Fibroblast of lung (primary cell): ENCODE measurements around the gene NSMF. TPM values are rescaled to one million over a fixed set of nuclear protein-coding genes. Genes with fewer than 3 reads are reported as not detected.
A peak's percentile ranks its signal among the peaks of the same experiment; 100 is the strongest.

Experiments
- DNase-seq, 2 donors: peaks; one replicate each; pipeline versions ENCODE4 v3.0.0 to v3.0.0-alpha.2; 2010; ENCODE audit warnings: low read depth in 2 of 2
- H2AFZ ChIP-seq: 2 replicates; pipeline ENCODE4 v1.5.1; 2012; ENCODE audit warnings: low read length, control low read depth, inconsistent platforms
- H3K27ac ChIP-seq: 2 replicates; pipeline ENCODE4 v1.5.1; 2011; ENCODE audit warnings: low read length, control low read depth; ENCODE audit not compliant: insufficient read depth
- H3K27me3 ChIP-seq: 2 replicates; pipeline ENCODE4 v1.5.1; 2011; ENCODE audit warnings: mild to moderate bottlenecking, low read length; ENCODE audit not compliant: control insufficient read depth, insufficient read depth
- H3K36me3 ChIP-seq: 2 replicates; pipeline ENCODE4 v1.5.1; 2011; ENCODE audit warnings: low read length; ENCODE audit not compliant: control insufficient read depth, insufficient read depth
- H3K4me1 ChIP-seq: 2 replicates; pipeline ENCODE4 v1.5.1; 2011; ENCODE audit warnings: low read length; ENCODE audit not compliant: control insufficient read depth, insufficient read depth; ENCODE audit errors: extremely low read depth
- H3K4me2 ChIP-seq: 2 replicates; pipeline ENCODE4 v1.5.1; 2011; ENCODE audit warnings: low read length, control low read depth; ENCODE audit not compliant: insufficient read depth; ENCODE audit errors: extremely low read depth
- H3K4me3 ChIP-seq, 4 experiments: fragments of 200-600 bp in 1 of 4; sonication (generic) in 1 of 4; replicated peaks in 1 of 4; 2 replicates each; pipeline ENCODE4 v1.5.1; 2011 to 2016; ENCODE audit warnings: low read length in 4 of 4, low read depth in 3 of 4, mild to moderate bottlenecking in 3 of 4, control low read depth in 2 of 4, inconsistent platforms in 1 of 4, mixed read lengths in 1 of 4; ENCODE audit not compliant: insufficient read depth in 1 of 4; ENCODE audit errors: control extremely low read depth in 1 of 4
- H3K79me2 ChIP-seq: 2 replicates; pipeline ENCODE4 v1.5.1; 2012; ENCODE audit warnings: mild to moderate bottlenecking, low read length, inconsistent platforms; ENCODE audit not compliant: control insufficient read depth, insufficient read depth
- H3K9ac ChIP-seq: 2 replicates; pipeline ENCODE4 v1.5.1; 2011; ENCODE audit warnings: mild to moderate bottlenecking, low read length, control low read depth; ENCODE audit not compliant: insufficient read depth
- H3K9me3 ChIP-seq: 2 replicates; pipeline ENCODE4 v1.5.1; 2012; ENCODE audit warnings: low read depth, low read length; ENCODE audit not compliant: control insufficient read depth, insufficient read depth
- H4K20me1 ChIP-seq: 2 replicates; pipeline ENCODE4 v1.5.1; 2011; ENCODE audit warnings: low read length; ENCODE audit not compliant: control insufficient read depth, insufficient read depth; ENCODE audit errors: extremely low read depth
- EZH2 ChIP-seq: IDR thresholded peaks from 2 replicates; pipeline ENCODE4 v1.5.1; 2012; ENCODE audit warnings: low read length, control low read depth, mild to moderate bottlenecking; ENCODE audit errors: missing control alignments
- polyA plus RNA-seq, 2 donors: library from polyadenylated mRNA; depleted of rRNA in 1 of 2; stranded (reverse) in 1 of 2; unstranded in 1 of 2; fragments of >200 nt; gene quantifications; 2 replicates each; pipeline ENCODE4 v1.2.1, GENCODE V29; 2011 to 2012; ENCODE audit warnings: missing spikeins in 1 of 2
- total RNA-seq: library from RNA; depleted of rRNA; stranded (reverse); fragments of >200 nt; gene quantifications from 2 replicates; pipeline ENCODE4 v1.2.1, GENCODE V29; 2014
- TF ChIP-seq, protein P1 (sequence below), 2 donors: IDR thresholded peaks in 1 of 2; conservative IDR thresholded peaks in 1 of 2; 1 replicate in 1 of 2; 2 replicates in 1 of 2; pipeline ENCODE4 v1.5.1; 2011 to 2012; ENCODE audit warnings: low read length in 2 of 2, control low read depth in 1 of 2, inconsistent platforms in 1 of 2, low read depth in 1 of 2, mild to moderate bottlenecking in 1 of 2

Gene NSMF
- total and polyA plus RNA-seq, 2 donors (not counting 1 experiment from before 2014, with no cell fraction given): 13.4 to 15.0 TPM

GRCh38 chr9:137493364-137494103 lies 34.4 kb upstream of the NSMF start:
- no peak overlapping the region for H3K27ac ChIP-seq
- H3K36me3 ChIP-seq: no peaks in the 10 kb centered on the region
- H3K27me3 ChIP-seq: peaks cover 2% of the 10 kb centered on the region
- H4K20me1 ChIP-seq: no peaks in the 10 kb centered on the region
- no peaks in the 10 kb centered on the region for H3K79me2 ChIP-seq
- H3K9me3 ChIP-seq: no peaks in the 10 kb centered on the region
- no peak for DNase-seq
- no peak for TF ChIP-seq EZH2
- TF ChIP-seq, protein P1, sequence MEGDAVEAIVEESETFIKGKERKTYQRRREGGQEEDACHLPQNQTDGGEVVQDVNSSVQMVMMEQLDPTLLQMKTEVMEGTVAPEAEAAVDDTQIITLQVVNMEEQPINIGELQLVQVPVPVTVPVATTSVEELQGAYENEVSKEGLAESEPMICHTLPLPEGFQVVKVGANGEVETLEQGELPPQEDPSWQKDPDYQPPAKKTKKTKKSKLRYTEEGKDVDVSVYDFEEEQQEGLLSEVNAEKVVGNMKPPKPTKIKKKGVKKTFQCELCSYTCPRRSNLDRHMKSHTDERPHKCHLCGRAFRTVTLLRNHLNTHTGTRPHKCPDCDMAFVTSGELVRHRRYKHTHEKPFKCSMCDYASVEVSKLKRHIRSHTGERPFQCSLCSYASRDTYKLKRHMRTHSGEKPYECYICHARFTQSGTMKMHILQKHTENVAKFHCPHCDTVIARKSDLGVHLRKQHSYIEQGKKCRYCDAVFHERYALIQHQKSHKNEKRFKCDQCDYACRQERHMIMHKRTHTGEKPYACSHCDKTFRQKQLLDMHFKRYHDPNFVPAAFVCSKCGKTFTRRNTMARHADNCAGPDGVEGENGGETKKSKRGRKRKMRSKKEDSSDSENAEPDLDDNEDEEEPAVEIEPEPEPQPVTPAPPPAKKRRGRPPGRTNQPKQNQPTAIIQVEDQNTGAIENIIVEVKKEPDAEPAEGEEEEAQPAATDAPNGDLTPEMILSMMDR (conservative IDR thresholded peaks at IDR 0.05 in 1 of 2, IDR thresholded peaks at IDR 0.05 in 1 of 2; ENCODE audit: low read depth in 1 of 2, low read length in 2 of 2): no peak
- no peak overlapping the region for H3K4me3 ChIP-seq
- H3K9ac ChIP-seq: no peak overlapping the region
- no peak overlapping the region for H2AFZ ChIP-seq
- H3K4me1 ChIP-seq: no peaks in the 10 kb centered on the region
- H3K4me2 ChIP-seq: no peak overlapping the region

DNA sequence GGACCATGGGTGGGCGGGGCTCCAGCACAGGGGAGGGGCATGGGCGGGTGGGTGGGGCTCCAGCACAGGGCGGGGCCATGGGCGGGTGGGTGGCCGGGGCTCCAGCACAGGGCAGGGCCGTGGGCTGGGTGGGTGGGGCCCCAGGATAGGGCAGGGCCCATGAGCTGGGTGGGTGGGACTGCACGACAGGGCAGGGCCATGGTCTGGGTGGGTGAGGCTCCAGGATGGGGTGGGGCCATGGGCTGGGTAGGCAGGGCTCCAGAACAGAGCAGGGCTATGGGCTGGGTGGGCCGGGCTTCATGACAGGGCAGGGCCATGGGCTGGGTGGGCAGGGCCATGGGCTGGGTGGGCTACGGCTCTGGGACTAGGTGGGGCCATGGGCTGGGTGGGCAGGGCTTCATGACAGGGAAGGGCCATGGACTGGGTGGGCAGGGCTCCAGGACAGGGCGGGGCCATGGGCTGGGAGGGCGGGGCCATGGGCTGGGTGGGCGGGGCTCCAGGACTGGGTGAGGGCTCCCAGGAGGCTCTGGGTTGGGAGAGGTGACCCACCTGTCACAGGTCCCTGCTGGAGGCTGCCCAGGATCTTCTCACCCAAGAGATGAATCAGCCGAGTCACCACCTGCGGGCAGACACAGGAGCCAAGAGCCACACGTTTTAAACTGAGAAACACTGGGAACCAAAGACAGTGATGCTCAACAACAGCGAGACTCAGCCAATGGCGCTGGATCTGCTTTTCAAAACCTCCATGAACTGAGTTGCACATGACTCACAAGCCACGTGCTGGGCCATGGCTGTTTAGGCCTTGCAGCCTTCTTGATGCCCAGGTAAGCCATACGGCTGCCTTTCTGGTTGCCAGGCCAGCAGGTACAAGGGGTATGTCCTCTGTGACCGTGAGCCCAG lies 33.6 kb upstream of the NSMF start:
- Histone ChIP-seq H3K4me1 (no peaks in the 10 kb centered on the region), H3K27ac (no peak overlapping the region), H3K4me3 (no peak overlapping the region), H3K27me3 (peaks cover 10% of the 10 kb centered on the region), H4K20me1 (no peaks in the 10 kb centered on the region), H3K4me2 (no peak overlapping the region), H3K79me2 (no peaks in the 10 kb centered on the region), H3K9me3 (no peaks in the 10 kb centered on the region), H2AFZ (no peak overlapping the region), H3K36me3 (no peaks in the 10 kb centered on the region), H3K9ac (no peak overlapping the region)
- TF ChIP-seq EZH2: no peak
- TF ChIP-seq, protein P1 (conservative IDR thresholded peaks at IDR 0.05 in 1 of 2, IDR thresholded peaks at IDR 0.05 in 1 of 2; ENCODE audit: low read depth in 1 of 2, low read length in 2 of 2): no peak
- DNase-seq: peak in 1 of 2 donors; percentile 5

DNA sequence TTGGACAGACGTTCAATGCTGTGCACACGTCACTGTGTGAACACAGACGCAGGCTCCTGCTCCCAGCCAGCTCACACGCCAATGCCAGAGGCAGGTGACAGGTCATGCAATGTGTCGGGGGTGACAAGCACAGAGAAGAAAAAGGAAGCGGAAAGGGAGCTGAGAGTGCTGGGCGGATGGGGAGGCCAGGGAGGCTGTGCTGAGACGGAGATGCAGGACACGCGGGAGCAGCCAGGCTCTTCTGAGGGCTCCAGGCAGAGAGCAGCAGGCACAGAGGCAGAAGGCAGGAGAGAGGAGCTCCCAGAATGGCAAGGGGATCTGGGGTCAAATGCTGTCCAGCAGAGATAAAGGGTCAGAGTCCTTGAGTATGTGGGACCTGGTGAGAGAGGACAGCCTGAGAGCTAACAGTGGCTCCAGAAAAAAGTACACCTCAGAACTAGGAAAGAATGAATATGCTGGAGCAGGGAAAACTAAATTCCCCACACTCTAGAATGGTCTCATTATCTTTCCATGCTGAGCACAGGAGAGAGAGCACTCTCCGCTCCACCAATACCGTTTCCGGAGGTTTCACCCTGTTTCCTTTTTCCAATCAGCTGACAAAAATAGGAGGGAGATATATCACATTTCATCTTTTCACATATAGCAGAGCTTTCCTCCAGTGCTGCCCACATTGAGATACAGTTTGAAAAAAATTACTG lies 32.8 kb upstream of the NSMF start:
- Histone ChIP-seq H3K4me1 (no peaks in the 10 kb centered on the region), H3K36me3 (no peaks in the 10 kb centered on the region), H3K79me2 (no peaks in the 10 kb centered on the region), H3K27ac (no peak overlapping the region), H3K4me3 (no peak overlapping the region), H3K27me3 (peaks cover 16% of the 10 kb centered on the region), H4K20me1 (no peaks in the 10 kb centered on the region), H3K4me2 (no peak overlapping the region), H3K9ac (no peak overlapping the region), H2AFZ (no peak overlapping the region), H3K9me3 (no peaks in the 10 kb centered on the region)
- DNase-seq: no peak
- TF ChIP-seq, protein P1 (conservative IDR thresholded peaks at IDR 0.05 in 1 of 2, IDR thresholded peaks at IDR 0.05 in 1 of 2; ENCODE audit: low read depth in 1 of 2, low read length in 2 of 2): no peak
- no peak for TF ChIP-seq EZH2
